Neural progenitor cell (in vitro differentiated cells): Measurements from ENCODE around the gene WNT3A.

Experiments used
- EZH2 ChIP-seq: fragments of 200-600 bp; sonication (generic); IDR thresholded peaks from 2 replicates; pipeline ENCODE4 v1.6.1; 2017; ENCODE audit warnings: antibody characterized with exemption, mild to moderate bottlenecking, moderate library complexity
- EZH2phosphoT487 ChIP-seq: fragments of 200-600 bp; sonication (generic); IDR thresholded peaks from 2 replicates; pipeline ENCODE4 v1.6.1; 2017; ENCODE audit warnings: antibody characterized with exemption
- TF ChIP-seq, protein P1 (sequence below): fragments of 200-600 bp; sonication (generic); IDR thresholded peaks from 2 replicates; pipeline ENCODE4 v1.5.1; 2017; ENCODE audit warnings: antibody characterized with exemption, mild to moderate bottlenecking

DNA sequence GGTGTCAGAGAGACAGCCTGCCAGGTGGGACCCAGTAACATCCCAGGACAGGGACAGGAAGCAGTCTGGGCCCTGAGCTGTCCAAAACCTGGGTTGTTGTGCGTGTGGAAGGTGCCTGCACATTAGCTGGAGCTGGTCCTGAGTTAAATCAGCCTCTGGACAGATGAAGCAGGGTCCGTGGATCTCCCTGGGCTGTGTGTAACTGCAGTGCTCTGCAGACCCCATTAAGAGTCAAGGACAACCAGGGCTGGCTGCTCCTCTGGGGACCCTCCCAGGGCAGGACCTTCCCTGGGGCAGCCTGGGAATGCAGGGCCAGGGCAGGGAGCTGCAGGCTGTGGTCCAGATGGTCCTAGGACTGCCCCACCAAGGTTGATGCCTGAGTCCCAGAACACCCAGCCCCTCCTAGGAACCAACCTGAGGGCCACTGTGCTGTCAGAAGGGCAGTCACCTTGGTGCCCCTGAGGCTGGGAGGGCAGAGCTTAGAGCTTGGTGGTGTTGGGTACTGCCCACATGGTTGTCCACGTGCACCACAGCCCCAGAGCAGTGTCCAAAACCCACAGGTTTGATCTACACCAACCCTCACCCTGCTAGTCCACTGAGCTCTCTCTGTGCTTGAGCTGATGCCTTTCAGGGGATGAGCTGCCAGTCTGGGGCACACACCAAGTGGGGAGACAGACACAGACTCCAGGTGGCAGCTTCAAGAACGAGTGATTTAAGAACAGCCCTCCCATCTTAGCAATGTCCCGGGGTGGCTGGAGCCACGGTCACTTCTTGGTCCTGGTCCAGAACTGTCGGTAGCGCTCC is 99.4 kb downstream of the WNT3A start:
- TF ChIP-seq EZH2, result no peak
- TF ChIP-seq, protein P1, sequence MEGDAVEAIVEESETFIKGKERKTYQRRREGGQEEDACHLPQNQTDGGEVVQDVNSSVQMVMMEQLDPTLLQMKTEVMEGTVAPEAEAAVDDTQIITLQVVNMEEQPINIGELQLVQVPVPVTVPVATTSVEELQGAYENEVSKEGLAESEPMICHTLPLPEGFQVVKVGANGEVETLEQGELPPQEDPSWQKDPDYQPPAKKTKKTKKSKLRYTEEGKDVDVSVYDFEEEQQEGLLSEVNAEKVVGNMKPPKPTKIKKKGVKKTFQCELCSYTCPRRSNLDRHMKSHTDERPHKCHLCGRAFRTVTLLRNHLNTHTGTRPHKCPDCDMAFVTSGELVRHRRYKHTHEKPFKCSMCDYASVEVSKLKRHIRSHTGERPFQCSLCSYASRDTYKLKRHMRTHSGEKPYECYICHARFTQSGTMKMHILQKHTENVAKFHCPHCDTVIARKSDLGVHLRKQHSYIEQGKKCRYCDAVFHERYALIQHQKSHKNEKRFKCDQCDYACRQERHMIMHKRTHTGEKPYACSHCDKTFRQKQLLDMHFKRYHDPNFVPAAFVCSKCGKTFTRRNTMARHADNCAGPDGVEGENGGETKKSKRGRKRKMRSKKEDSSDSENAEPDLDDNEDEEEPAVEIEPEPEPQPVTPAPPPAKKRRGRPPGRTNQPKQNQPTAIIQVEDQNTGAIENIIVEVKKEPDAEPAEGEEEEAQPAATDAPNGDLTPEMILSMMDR, result no peak
- TF ChIP-seq EZH2phosphoT487, result no peak
